T follicular helper cell (primary cell): ENCODE measurements around the gene TSHZ2.

Source experiments
- DNase-seq: peaks from one replicate; pipeline ENCODE4 v3.0.0-alpha.2; 2020; ENCODE audit warnings: low read depth

TSHZ2 gene

GRCh38 chr20:52994184-52994970 lies 22.2 kb downstream of the TSHZ2 start:
- no peak for DNase-seq

DNA sequence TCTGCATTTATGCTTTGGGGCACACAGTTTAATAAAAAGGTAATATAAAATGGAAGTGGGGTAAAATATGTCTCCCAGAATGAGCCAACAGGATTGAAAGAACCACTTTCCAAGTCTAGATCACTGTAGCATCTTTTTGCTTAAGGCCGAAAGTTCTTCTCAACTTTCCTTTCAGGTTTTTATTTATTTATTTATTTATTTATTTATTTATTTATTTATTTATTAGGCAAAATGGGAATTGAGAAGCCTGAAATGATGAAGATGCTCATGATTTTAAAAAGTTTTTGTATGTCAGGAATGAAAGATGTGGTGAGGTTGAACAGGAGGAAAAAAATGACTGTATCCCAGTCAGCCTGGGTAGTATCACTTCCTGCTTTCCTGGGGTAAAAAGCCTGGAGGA lies 24.0 kb downstream of the TSHZ2 start:
- DNase-seq: no peak

- DNase-seq: no peak
Measured at GRCh38 chr20:52996658-52997057, 24.5 kb downstream of the TSHZ2 start.

GRCh38 chr20:52998268-52998667 lies 26.1 kb downstream of the TSHZ2 start:
- no peak for DNase-seq

GRCh38 chr20:52999040-52999439 lies 26.9 kb downstream of the TSHZ2 start:
- no peak for DNase-seq

- no peak for DNase-seq
Measured at GRCh38 chr20:53001498-53002301, 29.5 kb downstream of the TSHZ2 start.

DNA sequence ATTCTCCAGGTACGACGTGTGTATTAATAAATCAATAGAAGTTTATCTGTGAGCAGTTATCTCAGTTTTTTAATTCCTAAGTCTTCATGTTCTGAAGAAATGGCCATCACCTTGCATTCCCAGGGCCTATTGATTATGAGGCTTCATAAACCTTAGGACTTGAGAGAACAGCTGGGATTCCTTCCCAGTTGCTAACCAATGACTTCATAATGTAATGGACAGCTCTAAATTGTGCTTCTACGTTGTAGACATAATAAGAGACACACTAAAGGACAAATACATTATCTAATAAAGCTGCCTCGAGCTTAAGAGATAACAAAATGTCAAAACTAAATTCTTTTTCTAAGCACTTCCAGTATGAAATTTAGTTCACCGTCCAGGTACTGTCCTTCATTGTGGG lies 30.6 kb downstream of the TSHZ2 start:
- DNase-seq: no peak

DNA sequence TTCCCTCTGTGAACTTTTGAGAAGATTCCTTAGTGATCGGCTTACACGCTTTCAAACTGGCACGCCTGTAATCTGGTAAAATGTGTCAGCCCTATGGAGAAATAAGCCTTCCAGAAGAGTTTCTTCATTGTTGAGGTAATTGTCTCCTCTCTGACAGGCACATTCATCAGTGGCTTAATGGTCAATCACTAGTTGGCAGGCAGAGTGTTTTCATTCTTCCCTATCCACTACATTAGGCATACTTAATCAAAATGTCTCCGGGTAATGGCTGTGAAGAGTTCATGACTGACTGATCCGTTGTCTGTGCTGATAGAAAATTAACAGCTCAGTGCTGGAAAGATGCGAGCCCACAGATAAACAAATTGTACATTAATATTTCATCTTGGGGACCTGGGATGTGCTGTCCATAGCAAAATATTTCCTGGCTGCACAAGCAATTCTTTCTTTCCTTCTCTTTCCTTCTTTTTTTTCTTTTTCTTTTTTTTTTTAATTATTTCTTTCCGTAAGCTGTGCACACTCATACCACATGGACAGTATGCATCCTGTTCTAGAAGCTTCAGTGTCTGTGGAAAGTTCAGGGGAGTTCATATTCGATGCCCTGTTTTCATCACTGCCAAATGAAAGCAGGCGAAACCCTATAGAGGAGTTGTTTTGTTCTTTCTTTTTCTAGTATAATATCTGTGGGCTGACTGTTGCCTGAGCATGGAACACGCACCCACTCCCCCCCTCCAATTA lies 31.4 kb downstream of the TSHZ2 start:
- no peak for DNase-seq

- DNase-seq: no peak
Measured at GRCh38 chr20:53004267-53004813, 32.2 kb downstream of the TSHZ2 start.

GRCh38 chr20:53009979-53010735 lies 38.0 kb downstream of the TSHZ2 start:
- no peak for DNase-seq

- no peak for DNase-seq
Measured at GRCh38 chr20:53011640-53012039, 39.5 kb downstream of the TSHZ2 start.

- no peak for DNase-seq
Measured at GRCh38 chr20:53013183-53013582, 41.0 kb downstream of the TSHZ2 start.

GRCh38 chr20:53013847-53014246 lies 41.7 kb downstream of the TSHZ2 start:
- no peak for DNase-seq

DNA sequence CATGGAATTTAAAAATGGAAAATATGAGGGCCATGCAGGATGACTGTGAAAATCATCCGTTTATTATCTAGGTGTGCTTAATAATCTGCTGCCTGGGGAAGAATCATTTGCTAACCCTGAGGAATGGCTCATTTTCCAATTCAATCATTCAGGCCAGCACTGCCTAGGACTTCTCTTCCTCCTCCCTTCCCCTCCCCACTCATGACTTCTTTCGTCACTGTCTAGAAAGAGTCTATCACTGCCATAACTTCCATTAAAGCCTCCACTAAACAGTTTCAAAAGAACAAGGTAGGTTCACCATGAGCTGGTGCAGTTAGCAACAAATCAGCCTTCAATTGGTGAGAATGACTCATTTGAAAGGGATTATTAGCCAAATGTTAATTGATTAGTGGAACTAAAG lies 43.9 kb downstream of the TSHZ2 start:
- DNase-seq: no peak

DNA sequence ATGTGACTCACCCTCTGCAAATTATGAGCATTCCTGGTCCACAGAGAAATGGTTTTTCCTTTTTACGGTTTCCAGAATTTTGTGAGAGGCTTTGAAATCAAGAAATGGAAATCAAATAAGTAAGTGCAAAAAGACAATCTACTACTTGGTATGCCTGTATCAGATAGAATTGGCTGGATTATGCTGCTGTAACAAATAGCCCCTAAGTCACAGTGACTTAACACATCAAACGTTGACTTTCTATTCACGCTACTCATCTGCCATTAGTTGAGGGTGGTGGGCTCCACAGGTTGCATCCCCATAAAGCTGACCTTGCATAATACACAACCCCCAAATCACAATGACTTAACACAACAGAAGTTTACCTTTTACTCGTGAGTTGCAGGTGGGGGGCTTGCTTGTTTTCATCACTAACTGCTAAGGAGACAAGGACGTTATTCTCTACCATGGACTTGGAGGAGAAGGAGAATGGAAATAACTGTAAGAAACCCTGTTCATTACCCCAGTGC lies 44.4 kb downstream of the TSHZ2 start:
- no peak for DNase-seq

DNA sequence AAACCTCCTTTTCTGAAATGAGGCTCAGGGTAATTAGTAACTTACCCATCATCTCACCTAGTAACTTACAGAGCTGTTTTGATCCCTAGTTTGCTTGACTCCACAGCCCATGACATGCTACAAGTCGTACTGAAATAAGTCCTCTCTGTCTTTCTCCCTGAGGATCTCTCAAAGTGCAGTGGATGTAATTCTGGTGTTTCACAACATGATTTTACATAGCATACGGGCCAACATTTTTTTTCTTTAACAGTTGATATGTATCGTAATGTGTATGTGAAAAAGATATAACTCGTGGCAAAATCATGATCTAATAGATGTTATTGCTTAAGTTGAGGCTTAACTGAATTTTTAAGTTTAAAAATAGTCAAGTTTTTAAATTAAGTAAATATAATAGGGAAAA lies 45.0 kb downstream of the TSHZ2 start:
- no peak for DNase-seq

DNA sequence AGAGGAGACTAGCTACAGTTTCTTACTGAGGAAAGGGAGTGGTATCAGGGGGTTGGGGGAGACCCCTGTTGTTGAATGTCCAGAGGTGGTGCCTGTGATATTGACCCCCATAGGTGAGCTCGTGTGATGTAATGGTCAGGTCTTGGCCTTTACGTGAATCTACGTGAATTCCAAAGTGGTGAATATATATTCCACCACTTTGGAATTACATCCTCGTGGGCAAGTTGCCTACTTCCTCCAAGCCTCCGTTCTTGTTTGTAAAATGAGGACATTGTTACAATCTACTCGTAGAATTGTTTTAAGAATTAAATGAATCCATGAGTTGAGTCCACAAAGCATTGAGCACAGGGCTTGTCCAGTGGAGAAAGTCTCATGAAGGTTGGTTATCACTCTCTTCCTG lies 47.3 kb downstream of the TSHZ2 start:
- DNase-seq: no peak

- no peak for DNase-seq
Measured at GRCh38 chr20:53020376-53020775, 48.2 kb downstream of the TSHZ2 start.

GRCh38 chr20:53020834-53021233 lies 48.7 kb downstream of the TSHZ2 start:
- DNase-seq: no peak

- DNase-seq: no peak
Measured at GRCh38 chr20:53021934-53022333, 49.8 kb downstream of the TSHZ2 start.

DNA sequence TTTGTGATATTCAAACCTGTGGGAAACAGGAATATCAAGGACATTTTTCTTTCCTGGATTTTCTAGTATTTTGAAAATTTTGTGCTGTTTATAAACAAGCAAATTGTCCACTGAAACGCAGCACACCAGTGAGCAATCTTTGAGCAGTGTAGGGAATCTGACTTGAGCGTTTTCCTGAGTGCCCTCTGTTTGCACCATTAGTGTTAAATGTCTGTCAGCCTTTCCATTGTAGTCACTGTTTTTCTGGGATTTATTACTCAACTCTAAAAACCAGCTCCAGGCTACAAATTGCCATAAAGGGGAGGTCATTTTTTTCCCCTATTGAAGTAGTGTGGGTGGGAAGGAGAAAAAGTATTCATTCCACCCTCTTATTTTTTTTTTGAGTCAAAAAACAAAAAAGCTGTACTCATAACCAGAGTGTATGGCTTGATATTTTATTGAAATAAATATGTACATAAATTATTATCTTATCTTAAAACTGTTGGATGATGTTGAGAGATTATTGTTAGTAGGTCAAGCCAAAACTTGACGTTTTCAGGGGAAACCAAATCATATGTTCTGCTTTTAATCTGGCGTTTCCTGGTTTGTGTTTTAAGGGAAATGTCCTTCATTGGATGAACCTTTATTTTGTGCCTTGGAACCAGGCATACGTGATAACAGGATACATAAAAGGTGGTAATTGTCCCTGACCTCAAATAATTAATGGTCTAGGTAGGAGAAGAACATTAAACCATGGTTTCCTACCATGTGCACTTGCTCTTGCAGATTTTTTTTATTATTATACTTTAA lies 51.8 kb downstream of the TSHZ2 start:
- DNase-seq: no peak
